ENCODE measurements around the gene CAST.
"Not testable (repeated sequence)": the region's sequence is repeated elsewhere in the genome, so short reads cannot be mapped to it uniquely, and the experiment has no call there.

CAST gene

DNA sequence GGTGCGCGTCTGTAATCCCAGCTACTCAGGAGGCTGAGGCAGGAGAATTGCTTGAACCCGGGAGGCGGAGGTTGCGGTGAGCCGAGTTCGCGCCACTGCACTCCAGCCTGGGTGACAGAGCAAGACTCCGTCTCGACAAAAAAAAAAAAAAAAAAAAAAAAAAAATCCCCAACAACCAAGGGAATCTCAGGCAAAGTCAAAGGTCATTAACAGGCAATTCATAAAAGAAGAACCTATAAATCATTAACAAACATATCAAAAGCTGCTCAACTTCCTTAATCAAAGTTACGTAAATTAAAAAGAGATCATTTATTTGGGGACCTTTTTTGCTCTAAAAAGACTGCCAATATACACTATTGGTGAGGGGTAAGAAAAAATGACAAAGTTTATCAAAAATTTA, 139.5 kb downstream of the CAST start:
- not testable (repeated sequence) for H3K27ac ChIP-seq (ENCODE audit: low read depth, low read length, severe bottlenecking); H3K9me3 ChIP-seq (ENCODE audit: control insufficient read depth, low read length); H3K4me3 ChIP-seq (ENCODE audit: extremely low read depth, insufficient read depth, low read length, poor library complexity, severe bottlenecking); H3K4me1 ChIP-seq (ENCODE audit: control insufficient read depth, insufficient read depth, low read length, poor library complexity, severe bottlenecking); H3K36me3 ChIP-seq (ENCODE audit: control insufficient read depth, insufficient read depth, low read length)
- no CpG with 5 or more reads among the region's 11 CpGs for WGBS, 2 experiments (ENCODE audit: insufficient coverage in 2 of 2)

DNA sequence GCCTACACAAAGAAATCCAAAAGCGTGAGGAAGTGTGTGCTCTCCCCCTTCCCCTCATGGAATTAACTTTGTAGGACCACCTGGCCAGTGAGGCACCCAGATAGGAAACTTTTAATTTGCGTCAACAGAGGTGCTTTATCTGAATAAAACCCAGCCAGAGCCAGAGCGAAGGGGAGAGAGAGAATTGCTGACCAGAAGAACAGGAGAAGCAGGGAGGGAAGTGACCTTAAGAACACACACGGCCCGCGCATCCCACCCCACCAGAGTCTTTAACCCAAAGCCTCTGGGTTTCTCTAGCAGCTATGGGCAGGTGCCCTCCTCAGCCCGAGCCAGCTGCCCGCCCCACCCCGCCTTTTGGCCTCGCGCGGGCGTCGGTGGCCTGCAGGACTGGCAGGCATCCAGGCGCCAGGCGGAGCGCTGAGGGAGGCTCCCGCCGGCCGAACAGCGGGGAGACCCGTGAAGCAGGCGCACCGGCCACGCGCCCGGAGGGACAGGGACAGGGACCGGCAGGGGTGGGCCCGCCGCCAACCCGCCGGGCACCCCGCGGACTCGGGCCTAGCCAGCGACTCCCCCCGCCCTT, 145.0 kb downstream of the CAST start:
- Histone ChIP-seq H3K9me3 (ENCODE audit: control insufficient read depth, low read length) (no peaks in the 10 kb centered on the region), H3K27ac (ENCODE audit: low read depth, low read length, severe bottlenecking) (peak overlapping the region; percentile 90), H3K4me3 (ENCODE audit: extremely low read depth, insufficient read depth, low read length, poor library complexity, severe bottlenecking) (peak overlapping the region; percentile 67), H3K36me3 (ENCODE audit: control insufficient read depth, insufficient read depth, low read length) (no peaks in the 10 kb centered on the region), H3K4me1 (ENCODE audit: control insufficient read depth, insufficient read depth, low read length, poor library complexity, severe bottlenecking) (no peaks in the 10 kb centered on the region)
- 3 to 7% methylated on average over 23 to 28 of the region's 37 CpGs for WGBS, 2 experiments (ENCODE audit: insufficient coverage in 2 of 2)

DNA sequence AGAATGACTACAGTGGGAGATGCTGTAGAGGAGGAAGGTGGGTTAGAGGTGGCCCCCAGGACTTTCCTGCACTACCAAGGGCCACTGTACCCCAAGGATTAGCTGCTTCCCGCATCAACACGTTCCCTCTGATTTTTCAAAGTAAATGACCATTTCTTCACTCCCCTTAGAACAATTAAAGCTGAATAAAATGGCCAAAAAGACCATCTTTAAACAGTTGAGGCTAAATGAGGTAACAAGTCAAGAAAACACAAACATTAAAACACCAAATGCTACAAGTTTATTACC, 146.3 kb downstream of the CAST start:
- peak overlapping the region; percentile 67 for H3K4me3 ChIP-seq (ENCODE audit: extremely low read depth, insufficient read depth, low read length, poor library complexity, severe bottlenecking)
- H3K36me3 ChIP-seq (ENCODE audit: control insufficient read depth, insufficient read depth, low read length): no peaks in the 10 kb centered on the region
- 27 to 42% methylated on average over 2 of the region's 2 CpGs for WGBS, 2 experiments (ENCODE audit: insufficient coverage in 2 of 2)
- no peaks in the 10 kb centered on the region for H3K4me1 ChIP-seq (ENCODE audit: control insufficient read depth, insufficient read depth, low read length, poor library complexity, severe bottlenecking)
- peak overlapping the region; percentile 90 for H3K27ac ChIP-seq (ENCODE audit: low read depth, low read length, severe bottlenecking)
- H3K9me3 ChIP-seq (ENCODE audit: control insufficient read depth, low read length): no peaks in the 10 kb centered on the region

DNA sequence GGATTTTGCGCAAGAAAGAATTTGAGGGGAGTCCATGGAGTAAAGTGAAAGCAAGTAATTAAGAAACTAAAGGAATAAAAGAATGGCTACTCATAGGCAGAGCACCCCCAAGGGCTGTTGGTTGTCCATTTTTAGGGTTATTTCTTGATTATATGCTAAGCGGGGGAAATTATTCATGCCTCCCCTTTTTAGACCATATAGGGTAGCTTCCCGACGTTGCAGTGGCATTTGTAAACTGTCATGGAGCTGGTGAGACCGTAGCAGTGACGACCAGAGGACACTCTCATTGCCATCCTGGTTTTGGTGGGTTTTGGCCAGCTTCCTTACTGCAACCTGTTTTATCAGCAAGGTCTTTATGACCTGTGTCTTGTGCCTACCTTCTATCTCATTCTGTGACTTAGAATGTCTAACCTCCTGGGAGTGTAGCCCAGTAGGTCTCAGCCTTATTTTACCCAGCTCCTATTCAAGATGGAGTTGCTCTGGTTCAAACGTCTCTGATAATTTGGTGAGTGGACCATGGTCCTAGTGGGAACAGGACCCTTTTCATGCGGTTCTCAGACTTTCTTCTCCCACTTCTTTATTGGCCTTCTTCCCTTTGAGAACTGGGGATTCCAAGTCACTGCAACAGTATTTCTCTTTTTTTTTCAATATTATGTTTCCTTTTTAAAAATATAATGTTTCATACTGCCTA, 146.8 kb downstream of the CAST start:
- WGBS, 2 experiments (ENCODE audit: insufficient coverage in 2 of 2): 90 to 93% methylated on average over 3 to 7 of the region's 8 CpGs
- Histone ChIP-seq H3K4me3 (ENCODE audit: extremely low read depth, insufficient read depth, low read length, poor library complexity, severe bottlenecking) (no peak overlapping the region), H3K27ac (ENCODE audit: low read depth, low read length, severe bottlenecking) (no peak overlapping the region), H3K4me1 (ENCODE audit: control insufficient read depth, insufficient read depth, low read length, poor library complexity, severe bottlenecking) (no peaks in the 10 kb centered on the region), H3K36me3 (ENCODE audit: control insufficient read depth, insufficient read depth, low read length) (no peaks in the 10 kb centered on the region), H3K9me3 (ENCODE audit: control insufficient read depth, low read length) (no peaks in the 10 kb centered on the region)

DNA sequence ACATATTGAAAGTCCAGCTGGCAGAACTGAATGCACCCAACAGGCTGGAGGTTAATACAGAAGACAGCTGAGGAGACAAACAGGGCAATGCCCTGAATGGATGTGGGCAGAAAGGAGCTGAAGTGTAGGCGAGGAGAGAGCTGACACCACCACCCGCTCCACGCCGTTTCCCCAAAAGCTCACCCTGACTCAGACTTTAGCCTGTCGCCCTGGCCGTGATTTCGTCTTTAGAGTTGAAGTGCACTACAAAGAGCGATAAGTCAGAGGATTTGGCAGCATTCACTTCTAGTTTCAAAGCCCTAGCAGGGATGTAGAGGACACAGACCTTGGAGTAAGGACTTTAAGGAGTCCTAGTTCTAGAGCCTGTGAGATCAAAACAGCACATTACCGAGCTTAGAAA, 147.7 kb downstream of the CAST start:
- H3K27ac ChIP-seq (ENCODE audit: low read depth, low read length, severe bottlenecking): no peak overlapping the region
- no peaks in the 10 kb centered on the region for H3K36me3 ChIP-seq (ENCODE audit: control insufficient read depth, insufficient read depth, low read length)
- H3K4me1 ChIP-seq (ENCODE audit: control insufficient read depth, insufficient read depth, low read length, poor library complexity, severe bottlenecking): no peaks in the 10 kb centered on the region
- 93 to 95% methylated on average over 9 of the region's 9 CpGs for WGBS, 2 experiments (ENCODE audit: insufficient coverage in 2 of 2)
- H3K9me3 ChIP-seq (ENCODE audit: control insufficient read depth, low read length): no peaks in the 10 kb centered on the region
- H3K4me3 ChIP-seq (ENCODE audit: extremely low read depth, insufficient read depth, low read length, poor library complexity, severe bottlenecking): no peak overlapping the region

DNA sequence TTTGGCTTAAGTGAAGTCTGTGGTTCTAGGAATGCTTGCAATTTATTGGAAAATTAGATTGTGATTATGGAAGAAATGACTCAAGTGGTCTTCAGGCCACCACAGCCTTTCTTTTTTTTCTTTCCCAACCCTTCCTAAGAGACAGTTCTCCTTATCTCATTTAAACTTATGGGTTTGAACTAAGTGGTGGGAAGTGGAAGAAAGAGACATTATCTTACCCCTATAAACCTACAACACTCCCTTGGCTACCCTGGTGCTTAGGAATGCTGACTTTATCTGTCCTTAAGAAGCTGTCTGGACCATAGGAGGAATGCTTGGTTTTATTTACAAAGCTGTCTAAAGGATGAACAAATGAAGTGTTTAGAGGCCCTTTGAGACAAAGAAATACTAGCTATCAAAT, 150.7 kb downstream of the CAST start:
- Histone ChIP-seq H3K4me3 (ENCODE audit: extremely low read depth, insufficient read depth, low read length, poor library complexity, severe bottlenecking) (no peak overlapping the region), H3K27ac (ENCODE audit: low read depth, low read length, severe bottlenecking) (no peak overlapping the region), H3K4me1 (ENCODE audit: control insufficient read depth, insufficient read depth, low read length, poor library complexity, severe bottlenecking) (no peaks in the 10 kb centered on the region), H3K9me3 (ENCODE audit: control insufficient read depth, low read length) (no peaks in the 10 kb centered on the region), H3K36me3 (ENCODE audit: control insufficient read depth, insufficient read depth, low read length) (no peaks in the 10 kb centered on the region)

DNA sequence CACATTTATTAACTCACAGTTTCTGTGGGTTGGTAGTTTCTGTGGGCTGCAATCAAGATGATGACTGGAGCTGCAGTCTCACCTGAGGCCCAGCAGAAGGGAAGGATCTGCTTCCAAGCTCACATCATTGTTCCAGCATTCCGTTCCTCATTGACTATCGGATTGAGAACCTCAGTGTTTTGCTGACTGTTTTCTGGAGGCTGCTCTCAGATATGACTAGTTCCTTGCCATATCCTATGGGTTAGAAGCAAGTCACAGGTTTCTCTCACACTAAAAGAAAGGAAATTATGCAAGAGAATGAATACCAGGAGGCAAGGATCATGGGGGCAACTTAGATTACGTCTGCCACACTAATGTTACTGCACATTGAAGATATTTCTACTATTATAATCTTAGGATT, 151.9 kb downstream of the CAST start:
- H3K27ac ChIP-seq (ENCODE audit: low read depth, low read length, severe bottlenecking): no peak overlapping the region
- WGBS, 2 experiments (ENCODE audit: insufficient coverage in 2 of 2): 100% methylated on average over 1 to 2 of the region's 3 CpGs
- H3K4me1 ChIP-seq (ENCODE audit: control insufficient read depth, insufficient read depth, low read length, poor library complexity, severe bottlenecking): no peaks in the 10 kb centered on the region
- no peaks in the 10 kb centered on the region for H3K36me3 ChIP-seq (ENCODE audit: control insufficient read depth, insufficient read depth, low read length)
- no peak overlapping the region for H3K4me3 ChIP-seq (ENCODE audit: extremely low read depth, insufficient read depth, low read length, poor library complexity, severe bottlenecking)
- no peaks in the 10 kb centered on the region for H3K9me3 ChIP-seq (ENCODE audit: control insufficient read depth, low read length)

DNA sequence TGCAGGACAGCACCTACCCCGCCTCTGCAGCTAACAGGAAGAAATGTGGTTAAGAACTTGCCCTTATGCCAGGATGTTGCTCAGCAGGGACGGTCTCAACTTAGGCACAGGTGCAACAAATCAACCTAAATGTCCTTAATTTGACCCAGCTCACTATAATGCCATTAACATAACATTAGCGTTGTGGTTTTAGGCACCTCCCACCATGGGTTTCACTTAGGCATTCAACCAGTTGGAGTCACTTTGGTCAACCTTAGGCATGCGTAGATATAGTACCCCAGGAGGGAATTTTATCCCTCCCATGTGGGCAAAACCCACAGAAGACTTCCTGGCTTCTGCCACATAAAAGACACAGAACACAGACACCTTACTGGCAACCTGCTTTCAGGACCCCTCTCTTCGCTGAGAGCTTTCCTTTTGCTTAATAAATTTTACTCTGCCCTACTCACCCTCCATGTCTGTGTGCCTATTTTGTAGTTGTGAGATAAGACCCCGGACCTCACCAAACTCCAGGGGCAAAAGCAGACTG, 154.3 kb downstream of the CAST start:
- WGBS, 2 experiments (ENCODE audit: insufficient coverage in 2 of 2): 78 to 81% methylated on average over 4 to 6 of the region's 6 CpGs
- peaks cover 8% of the 10 kb centered on the region for H3K4me1 ChIP-seq (ENCODE audit: control insufficient read depth, insufficient read depth, low read length, poor library complexity, severe bottlenecking)
- H3K36me3 ChIP-seq (ENCODE audit: control insufficient read depth, insufficient read depth, low read length): no peaks in the 10 kb centered on the region
- no peak overlapping the region for H3K4me3 ChIP-seq (ENCODE audit: extremely low read depth, insufficient read depth, low read length, poor library complexity, severe bottlenecking)
- H3K9me3 ChIP-seq (ENCODE audit: control insufficient read depth, low read length): no peaks in the 10 kb centered on the region
- no peak overlapping the region for H3K27ac ChIP-seq (ENCODE audit: low read depth, low read length, severe bottlenecking)

DNA sequence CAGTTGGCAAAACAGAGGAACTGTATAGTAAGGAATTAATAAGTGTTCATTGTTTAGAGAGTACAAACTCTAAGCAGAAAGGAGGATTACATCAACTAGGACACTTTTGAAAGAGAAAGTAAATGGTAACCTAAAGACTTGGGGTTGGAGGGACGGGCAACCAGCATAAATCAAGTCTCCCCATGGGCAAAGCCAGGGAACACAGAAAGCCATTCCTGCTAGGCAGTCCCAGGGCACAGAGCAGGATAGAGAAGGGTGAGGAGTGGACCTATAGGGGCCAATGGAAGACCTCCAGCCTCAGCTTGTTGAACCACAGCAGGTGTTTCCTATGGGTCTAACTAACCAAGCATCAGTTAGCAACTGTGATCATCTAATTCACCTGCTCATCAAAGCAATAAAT, 154.8 kb downstream of the CAST start:
- Histone ChIP-seq H3K36me3 (ENCODE audit: control insufficient read depth, insufficient read depth, low read length) (no peaks in the 10 kb centered on the region), H3K4me3 (ENCODE audit: extremely low read depth, insufficient read depth, low read length, poor library complexity, severe bottlenecking) (no peak overlapping the region), H3K9me3 (ENCODE audit: control insufficient read depth, low read length) (no peaks in the 10 kb centered on the region), H3K4me1 (ENCODE audit: control insufficient read depth, insufficient read depth, low read length, poor library complexity, severe bottlenecking) (peaks cover 13% of the 10 kb centered on the region), H3K27ac (ENCODE audit: low read depth, low read length, severe bottlenecking) (no peak overlapping the region)
- WGBS, 2 experiments (ENCODE audit: insufficient coverage in 2 of 2): 100% methylated on average over 1 of the region's 1 CpG; no CpG with 5 or more reads in 1 of the 2 experiments

DNA sequence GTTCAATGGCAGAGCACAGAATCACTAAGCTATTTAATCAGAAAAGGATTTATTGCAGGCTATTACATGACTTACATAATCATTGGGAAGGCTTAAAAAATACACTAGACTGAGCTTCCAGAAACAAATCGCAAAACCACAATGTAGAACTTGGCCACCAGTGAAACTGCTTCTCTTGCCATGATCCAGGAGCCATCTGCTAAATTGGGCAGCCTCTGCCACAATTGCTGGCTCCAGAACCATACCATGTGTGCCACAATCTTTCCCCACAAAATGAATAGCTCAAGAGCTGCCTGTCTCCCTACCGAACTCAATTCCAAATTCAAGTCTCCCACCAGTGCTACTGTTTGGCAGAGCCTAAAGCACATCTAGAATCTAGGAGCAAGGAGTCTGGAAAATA, 155.3 kb downstream of the CAST start:
- WGBS, 2 experiments (ENCODE audit: insufficient coverage in 2 of 2): 100% methylated on average over 2 of the region's 2 CpGs; no CpG with 5 or more reads in 1 of the 2 experiments

DNA sequence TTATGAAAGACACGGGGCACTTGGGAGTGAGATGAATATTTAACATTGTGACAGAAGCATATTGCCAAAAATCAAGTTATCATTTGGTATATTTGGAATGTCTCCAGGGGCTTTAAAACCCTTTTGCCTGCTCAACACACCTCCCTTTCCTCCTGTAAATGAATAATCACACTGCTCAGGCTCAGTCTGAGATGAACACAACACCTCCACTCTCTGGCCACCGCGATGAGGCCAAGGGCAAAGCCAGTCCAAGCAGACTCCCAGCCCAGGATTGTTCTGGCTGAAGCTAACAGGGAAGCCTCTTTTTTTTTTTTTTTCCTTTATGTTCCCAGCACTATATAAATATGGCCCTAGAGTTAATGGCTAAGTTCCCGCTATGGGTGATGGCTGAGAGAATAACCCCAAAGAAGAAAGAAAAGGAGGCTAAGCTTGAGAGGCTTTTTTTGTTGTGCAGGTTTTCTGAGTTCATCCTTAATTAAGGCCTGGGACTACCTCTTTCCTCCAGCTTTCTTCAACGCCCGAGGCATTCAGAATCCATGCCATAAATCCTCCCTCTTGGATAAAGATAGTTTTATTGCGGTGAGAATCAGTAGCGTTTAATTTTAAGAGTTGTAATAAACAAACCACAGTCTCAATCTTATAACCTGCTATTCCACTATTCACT, 156.1 kb downstream of the CAST start:
- Histone ChIP-seq H3K36me3 (ENCODE audit: control insufficient read depth, insufficient read depth, low read length) (no peaks in the 10 kb centered on the region), H3K27ac (ENCODE audit: low read depth, low read length, severe bottlenecking) (no peak overlapping the region), H3K4me3 (ENCODE audit: extremely low read depth, insufficient read depth, low read length, poor library complexity, severe bottlenecking) (no peak overlapping the region), H3K9me3 (ENCODE audit: control insufficient read depth, low read length) (no peaks in the 10 kb centered on the region), H3K4me1 (ENCODE audit: control insufficient read depth, insufficient read depth, low read length, poor library complexity, severe bottlenecking) (peaks cover 15% of the 10 kb centered on the region)
- 93 to 100% methylated on average over 2 to 3 of the region's 8 CpGs for WGBS, 2 experiments (ENCODE audit: insufficient coverage in 2 of 2)

More for the DNA sequence above, 155.3 kb downstream of the CAST start:
- H3K4me1 ChIP-seq (ENCODE audit: control insufficient read depth, insufficient read depth, low read length, poor library complexity, severe bottlenecking): peaks cover 15% of the 10 kb centered on the region
- no peak overlapping the region for H3K27ac ChIP-seq (ENCODE audit: low read depth, low read length, severe bottlenecking)
- H3K9me3 ChIP-seq (ENCODE audit: control insufficient read depth, low read length): no peaks in the 10 kb centered on the region
- no peak overlapping the region for H3K4me3 ChIP-seq (ENCODE audit: extremely low read depth, insufficient read depth, low read length, poor library complexity, severe bottlenecking)
- no peaks in the 10 kb centered on the region for H3K36me3 ChIP-seq (ENCODE audit: control insufficient read depth, insufficient read depth, low read length)

All from mesodermal cell (in vitro differentiated cells).